SK-N-SH (cell line): ENCODE results near the gene RAB25. TPM values are rescaled to one million over a fixed set of nuclear protein-coding genes. Genes with fewer than 3 reads are reported as not detected.

ENCODE experiments used
- CTCF ChIA-PET: fragments of 300-600, 350-600 bp; formaldehyde crosslinking; extraction: SDS; loops from one replicate; lab custom pipeline; 2021; lab: Yijun Ruan, JAX
- POLR2A ChIA-PET: fragments of 350-600 bp; sonication (Branson Sonifier 250); formaldehyde crosslinking; extraction: SDS; loops from one replicate; lab custom pipeline; 2020; ENCODE audit warnings: antibody characterized with exemption, inconsistent platforms; lab: Yijun Ruan, JAX
- DNase-seq: peaks from one replicate; pipeline ENCODE4 v3.0.0; 2012
- H2AFZ ChIP-seq: fragments of 200-600 bp; sonication (generic); 2 replicates; pipeline ENCODE4 v1.8.1; 2016; ENCODE audit warnings: antibody characterized with exemption, mild to moderate bottlenecking, low read depth
- H3F3A ChIP-seq: fragments of 200-600 bp; sonication (generic); replicated peaks from 2 replicates; pipeline ENCODE3; 2016; ENCODE audit warnings: antibody characterized with exemption, mild to moderate bottlenecking; ENCODE audit not compliant: insufficient read depth
- H3K27ac ChIP-seq, 2 experiments: fragments of 200-500 bp in 1 of 2; fragments of 200-600 bp in 1 of 2; sonication (Bioruptor generic) in 1 of 2; sonication (generic), shearing (Covaris generic) in 1 of 2; 2 replicates each; pipeline versions ENCODE4 v1.5.1 to v1.6.1; 2014 to 2016; ENCODE audit warnings: low read depth in 2 of 2, inconsistent platforms in 1 of 2, low read length in 1 of 2, mild to moderate bottlenecking in 1 of 2, mixed read lengths in 1 of 2
- H3K27me3 ChIP-seq: fragments of 200-600 bp; sonication (generic), shearing (Covaris generic); 2 replicates; pipeline ENCODE4 v1.6.1; 2016; ENCODE audit warnings: mixed run types; ENCODE audit not compliant: insufficient read depth
- H3K36me3 ChIP-seq, 2 experiments: fragments of 200-500 bp in 1 of 2; fragments of 200-600 bp in 1 of 2; sonication (Bioruptor generic) in 1 of 2; sonication (generic) in 1 of 2; replicated peaks in 1 of 2; 2 replicates each; pipeline versions ENCODE3 to v1.5.1; 2014 to 2016; ENCODE audit warnings: low read length in 1 of 2, mild to moderate bottlenecking in 1 of 2; ENCODE audit not compliant: insufficient read depth in 2 of 2, control insufficient read depth in 1 of 2
- H3K4me1 ChIP-seq, 2 experiments: fragments of 200-500 bp in 1 of 2; fragments of 200-600 bp in 1 of 2; sonication (Bioruptor generic) in 1 of 2; sonication (generic), shearing (Covaris generic) in 1 of 2; 2 replicates each; pipeline versions ENCODE4 v1.5.1 to v1.6.1; 2014 to 2016; ENCODE audit warnings: low read depth in 1 of 2, low read length in 1 of 2, mixed run types in 1 of 2; ENCODE audit not compliant: insufficient read depth in 2 of 2, control insufficient read depth in 1 of 2
- H3K4me2 ChIP-seq: fragments of 200-600 bp; sonication (generic), shearing (Covaris generic); 2 replicates; pipeline ENCODE4 v1.6.1; 2017; ENCODE audit warnings: mixed run types
- H3K4me3 ChIP-seq, 2 experiments: fragments of 200-500 bp in 1 of 2; fragments of 200-600 bp in 1 of 2; sonication (Bioruptor generic) in 1 of 2; sonication (generic), shearing (Covaris generic) in 1 of 2; 2 replicates each; pipeline versions ENCODE4 v1.5.1 to v1.8.1; 2014 to 2016; ENCODE audit warnings: low read depth in 2 of 2, inconsistent platforms in 1 of 2, low read length in 1 of 2, mild to moderate bottlenecking in 1 of 2, mixed read lengths in 1 of 2, moderate library complexity in 1 of 2
- H3K79me2 ChIP-seq: fragments of 200-600 bp; sonication (generic); 2 replicates; pipeline ENCODE4 v1.8.1; 2017; ENCODE audit warnings: mild to moderate bottlenecking; ENCODE audit not compliant: insufficient read depth
- H3K9ac ChIP-seq: fragments of 200-600 bp; sonication (generic); 2 replicates; pipeline ENCODE4 v1.6.1; 2017; ENCODE audit warnings: mixed run types
- H3K9me2 ChIP-seq: fragments of 200-600 bp; sonication (generic); 2 replicates; pipeline ENCODE4 v1.6.1; 2017; ENCODE audit warnings: mixed run types
- H3K9me3 ChIP-seq: fragments of 200-600 bp; sonication (generic); 2 replicates; pipeline ENCODE4 v1.6.1; 2017; ENCODE audit warnings: mixed run types, mild to moderate bottlenecking, moderate library complexity
- H4K20me1 ChIP-seq: fragments of 200-600 bp; sonication (generic); 2 replicates; pipeline ENCODE4 v1.6.1; 2017; ENCODE audit warnings: mild to moderate bottlenecking, mixed run types; ENCODE audit not compliant: insufficient read depth
- CHD2 ChIP-seq: fragments of 150-350 bp; IDR thresholded peaks from 2 replicates; pipeline ENCODE4 v1.6.1; 2018; ENCODE audit warnings: low read length; ENCODE audit not compliant: partially characterized antibody
- CTCF ChIP-seq: fragments of 200-600 bp; sonication (generic); IDR thresholded peaks from 2 replicates; pipeline ENCODE4 v1.6.1; 2017; ENCODE audit warnings: antibody characterized with exemption, mild to moderate bottlenecking, moderate library complexity
- EZH2phosphoT487 ChIP-seq: fragments of 200-600 bp; sonication (generic); IDR thresholded peaks from 2 replicates; pipeline ENCODE4 v1.6.1; 2017; ENCODE audit warnings: low read depth, mixed run types, mild to moderate bottlenecking, antibody characterized with exemption, moderate library complexity, borderline replicate concordance
- FOSL2 ChIP-seq: IDR thresholded peaks from 2 replicates; pipeline ENCODE4 v1.4.0; 2012; ENCODE audit warnings: low read depth, mild to moderate bottlenecking, moderate library complexity, borderline replicate concordance
- FOXJ3 ChIP-seq: sonication (generic); formaldehyde crosslinking; IDR thresholded peaks from 2 replicates; pipeline ENCODE4 v1.5.1; 2020; ENCODE audit warnings: mild to moderate bottlenecking, missing genetic modification reagents
- GABPA ChIP-seq: IDR thresholded peaks from 2 replicates; pipeline ENCODE4 v1.4.0; 2012; ENCODE audit warnings: low read depth, mild to moderate bottlenecking
- GATA2 ChIP-seq: sonication (generic); formaldehyde crosslinking; IDR thresholded peaks from 2 replicates; pipeline ENCODE4 v1.5.0; 2020; ENCODE audit warnings: mild to moderate bottlenecking, missing genetic modification reagents
- MXI1 ChIP-seq: IDR thresholded peaks from 2 replicates; pipeline ENCODE4 v1.6.1; 2012; ENCODE audit warnings: mild to moderate bottlenecking, low read depth, low read length, improper control_type of control experiment
- NRF1 ChIP-seq: IDR thresholded peaks from 2 replicates; pipeline ENCODE4 v1.6.1; 2012; ENCODE audit warnings: low read depth, mild to moderate bottlenecking, low read length
- POLR2AphosphoS5 ChIP-seq: IDR thresholded peaks from 2 replicates; pipeline ENCODE4 v1.6.1; 2012; ENCODE audit warnings: low read depth, low read length
- RAD21 ChIP-seq: IDR thresholded peaks from 2 replicates; pipeline ENCODE4 v1.6.1; 2012; ENCODE audit warnings: mild to moderate bottlenecking, low read length
- RCOR1 ChIP-seq: fragments of 150-350 bp; IDR thresholded peaks from 2 replicates; pipeline ENCODE4 v1.6.1; 2017; ENCODE audit warnings: antibody characterized with exemption, low read length
- RFX5 ChIP-seq: IDR thresholded peaks from 2 replicates; pipeline ENCODE4 v1.6.1; 2012; ENCODE audit warnings: mild to moderate bottlenecking, improper control_type of control experiment, low read length
- SMC3 ChIP-seq: IDR thresholded peaks from 2 replicates; pipeline ENCODE4 v1.6.1; 2012; ENCODE audit warnings: low read depth, low read length, improper control_type of control experiment
- TAF1 ChIP-seq: IDR thresholded peaks from 2 replicates; pipeline ENCODE4 v1.6.1; 2012; ENCODE audit warnings: low read depth, mild to moderate bottlenecking, low read length, moderate library complexity, borderline replicate concordance
- USF2 ChIP-seq: fragments of 150-350 bp; IDR thresholded peaks from 2 replicates; pipeline ENCODE4 v1.6.1; 2017; ENCODE audit warnings: antibody characterized with exemption, low read length, low read depth, borderline replicate concordance
- YY1 ChIP-seq: IDR thresholded peaks from 2 replicates; pipeline ENCODE4 v1.4.0; 2012; ENCODE audit warnings: low read depth, mild to moderate bottlenecking
- WGBS: methylation state at CpG from one replicate; pipeline ENCODE4 v1.1.6; 2017; ENCODE audit warnings: low lambda C conversion rate; 5-methylcytosine and 5-hydroxymethylcytosine counted together
- polyA plus RNA-seq, 3 experiments: library from polyadenylated mRNA; depleted of rRNA; stranded (reverse); fragments of >200 nt; gene quantifications; 2 replicates each; pipeline ENCODE4 v1.2.3, GENCODE V29; 2012

RAB25 gene
- polyA plus RNA-seq, 1 of the 3 experiments (the other 2 are of a cell fraction): not detected

GRCh38 chr1:156055281-156056048, 5.5 kb upstream of the RAB25 start:
- peak overlapping the region; percentile 90 for H2AFZ ChIP-seq
- POLR2A ChIA-PET: no interaction called here
- H4K20me1 ChIP-seq: peaks cover 8% of the 10 kb centered on the region
- peaks cover 6 to 17% of the 10 kb centered on the region in 2 experiments; a peak in 3 of 4 replicates for H3K4me1 ChIP-seq
- no peak for DNase-seq
- no peaks in the 10 kb centered on the region for H3K9me3 ChIP-seq
- peak overlapping the region; percentile 78 for H3K9ac ChIP-seq
- TF ChIP-seq EZH2phosphoT487 (no peak), GABPA (no peak)
- H3K4me3 ChIP-seq: peak overlapping the region; percentile 87 to 94
- H3K9me2 ChIP-seq: no peaks in the 10 kb centered on the region
- CTCF ChIA-PET: no interaction called here
- peak overlapping the region; percentile 93; a peak in 3 of 4 replicates for H3K27ac ChIP-seq
- peaks cover 8% of the 10 kb centered on the region for H3F3A ChIP-seq
- no peaks in the 10 kb centered on the region for H3K27me3 ChIP-seq
- H3K79me2 ChIP-seq: peaks cover 44% of the 10 kb centered on the region
- peaks cover 2 to 23% of the 10 kb centered on the region in 2 experiments for H3K36me3 ChIP-seq
- H3K4me2 ChIP-seq: peak overlapping the region; percentile 85
- WGBS: 23% methylated on average over 17 of the region's 17 CpGs

DNA sequence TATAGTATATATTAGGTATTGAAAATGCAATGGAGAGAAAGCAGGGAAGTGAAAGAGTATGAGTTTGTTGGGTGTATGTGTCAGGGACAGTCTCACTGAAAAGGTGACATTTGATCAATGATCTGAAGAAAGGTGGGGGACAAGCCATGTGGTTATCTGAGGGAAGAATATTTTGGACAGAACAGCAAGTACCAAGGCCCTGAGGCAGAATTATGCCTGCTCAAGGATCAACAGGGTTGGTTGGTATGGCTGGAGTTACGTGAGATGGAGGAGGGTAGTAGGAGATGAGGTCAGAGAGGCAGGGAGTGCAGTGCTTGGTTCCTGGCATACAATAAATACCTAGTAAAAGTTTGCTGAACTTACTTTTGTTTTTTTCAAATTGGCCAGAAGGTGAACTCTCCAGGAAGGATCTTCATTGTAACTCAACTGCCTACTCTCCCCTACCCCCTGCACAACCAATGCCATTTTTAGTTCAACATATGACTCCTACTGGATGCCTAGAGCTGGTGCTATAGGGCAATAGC, 4.6 kb upstream of the RAB25 start:
- Histone ChIP-seq H3K9me3 (no peaks in the 10 kb centered on the region), H3K27me3 (no peaks in the 10 kb centered on the region), H3K9me2 (no peaks in the 10 kb centered on the region), H3K27ac (no peak overlapping the region), H3K4me2 (no peak overlapping the region), H3K4me3 (no peak overlapping the region), H3K79me2 (peaks cover 40% of the 10 kb centered on the region), H4K20me1 (peaks cover 8% of the 10 kb centered on the region), H3K4me1 (peaks cover 10 to 17% of the 10 kb centered on the region in 2 experiments; a peak in 3 of 4 replicates), H3K36me3 (peaks cover 2 to 16% of the 10 kb centered on the region in 2 experiments), H3K9ac (no peak overlapping the region), H2AFZ (no peak overlapping the region), H3F3A (peaks cover 8% of the 10 kb centered on the region)
- TF ChIP-seq USF2 (no peak), NRF1 (no peak), MXI1 (no peak), CHD2 (no peak), RCOR1 (no peak), EZH2phosphoT487 (no peak), CTCF (no peak), TAF1 (no peak), GATA2 (CRISPR knock-in tag) (no peak), POLR2AphosphoS5 (no peak), FOSL2 (no peak), FOXJ3 (no peak), RAD21 (no peak), YY1 (no peak), RFX5 (no peak), SMC3 (no peak), GABPA (no peak)
- WGBS: 91% methylated on average over 1 of the region's 1 CpG
- ChIA-PET POLR2A (no interaction called here), CTCF (interaction anchor here (1.6 kb wide), 1 partner anchor 14 kb away, joined by 5 read pairs; no protein-coding TSS in a partner anchor)
- DNase-seq: no peak
